ENCODE data around the gene RNF181.
A peak's percentile ranks its signal among the peaks of the same experiment; 100 is the strongest.
"Not testable (repeated sequence)": the region's sequence is repeated elsewhere in the genome, so short reads cannot be mapped to it uniquely, and the experiment has no call there.

Gene RNF181

GRCh38 chr2:85595301-85596025 lies at the start of gene RNF181:
Gene RNF181 (plus strand): TSS chr2:85595745. CDS start chr2:85595764, 19 bp downstream.
- DNase-seq (ENCODE audit: low read depth): peak; percentile 85

GRCh38 chr2:85545780-85546240 lies 49.7 kb upstream of the RNF181 start:
- no peak for DNase-seq (ENCODE audit: low read depth)

- DNase-seq (ENCODE audit: low read depth): no peak
These were observed 48.3 kb upstream of the RNF181 start for GRCh38 chr2:85547089-85547858.

- no peak for DNase-seq (ENCODE audit: low read depth)
These were observed 47.5 kb upstream of the RNF181 start for GRCh38 chr2:85547859-85548607.

GRCh38 chr2:85548608-85548900 lies 47.0 kb upstream of the RNF181 start:
- DNase-seq (ENCODE audit: low read depth): no peak

GRCh38 chr2:85549095-85549494 lies 46.5 kb upstream of the RNF181 start:
- DNase-seq (ENCODE audit: low read depth): no peak

GRCh38 chr2:85549826-85550225 lies 45.7 kb upstream of the RNF181 start:
- no peak for DNase-seq (ENCODE audit: low read depth)

DNA sequence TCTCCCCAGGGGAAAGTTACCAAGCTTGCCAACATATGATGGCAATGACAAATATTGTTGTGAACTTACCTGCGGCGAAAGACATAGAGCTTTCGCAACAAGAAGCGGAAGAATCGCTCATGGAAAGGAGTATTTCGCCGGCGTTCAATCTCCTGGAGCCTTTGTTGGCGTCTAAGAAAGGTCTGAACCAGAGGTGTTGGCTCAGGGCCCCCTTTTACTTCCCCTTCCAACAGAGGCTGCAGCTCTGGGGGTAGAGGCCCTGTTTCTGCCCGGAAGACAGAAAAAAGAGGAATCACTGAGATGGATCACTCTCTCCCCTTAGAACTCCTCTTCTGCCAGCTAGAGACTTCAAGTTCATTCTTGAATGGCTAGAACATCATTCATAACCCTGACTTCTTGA lies 45.1 kb upstream of the RNF181 start:
- no peak for DNase-seq (ENCODE audit: low read depth)

DNA sequence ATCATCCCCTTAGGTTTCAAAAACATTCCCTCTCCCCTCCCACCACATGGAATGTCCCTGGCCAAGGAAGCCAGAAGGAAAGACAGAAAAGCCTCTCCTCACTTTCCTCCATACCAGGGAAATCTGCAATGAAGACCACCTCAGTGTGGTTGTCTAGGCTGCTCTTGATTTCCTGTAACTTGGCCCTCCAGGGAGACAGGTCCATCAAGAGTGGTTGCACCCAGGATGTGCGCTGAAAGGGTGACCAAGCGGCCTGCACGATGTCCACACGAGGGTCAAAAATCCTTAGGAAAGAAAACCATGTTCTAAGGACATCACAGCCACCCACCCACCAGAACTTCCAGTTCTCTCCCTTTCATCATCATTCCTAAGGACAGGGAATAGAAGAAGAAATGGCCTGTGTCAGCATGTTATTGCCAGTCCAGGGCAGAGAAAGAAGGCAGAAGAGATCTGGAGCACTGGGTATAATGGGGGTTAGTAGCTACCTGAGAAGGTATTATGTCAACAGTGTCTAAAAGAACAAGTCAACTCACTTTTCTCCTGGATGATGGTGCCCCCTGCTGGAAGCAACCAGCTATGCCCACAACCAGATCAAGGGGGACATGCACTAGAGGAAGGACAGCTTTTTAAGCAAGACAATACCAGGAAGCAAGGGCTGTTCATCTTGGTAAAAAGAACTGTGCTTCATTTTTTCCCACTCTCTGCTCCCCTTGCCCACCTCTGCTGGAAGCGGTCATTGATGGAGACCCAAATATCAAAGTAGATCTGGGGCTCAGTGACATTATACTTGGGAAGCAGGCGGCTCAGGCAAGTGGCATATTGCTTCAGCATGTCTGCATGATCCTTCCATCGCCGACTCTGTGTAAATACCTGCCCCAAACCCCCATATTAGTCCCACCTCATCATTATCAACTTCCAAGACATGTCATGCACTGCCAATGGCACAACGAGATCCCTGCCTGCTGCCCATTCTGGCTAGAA lies 43.6 kb upstream of the RNF181 start:
- peak; percentile 89 for DNase-seq (ENCODE audit: low read depth)

DNA sequence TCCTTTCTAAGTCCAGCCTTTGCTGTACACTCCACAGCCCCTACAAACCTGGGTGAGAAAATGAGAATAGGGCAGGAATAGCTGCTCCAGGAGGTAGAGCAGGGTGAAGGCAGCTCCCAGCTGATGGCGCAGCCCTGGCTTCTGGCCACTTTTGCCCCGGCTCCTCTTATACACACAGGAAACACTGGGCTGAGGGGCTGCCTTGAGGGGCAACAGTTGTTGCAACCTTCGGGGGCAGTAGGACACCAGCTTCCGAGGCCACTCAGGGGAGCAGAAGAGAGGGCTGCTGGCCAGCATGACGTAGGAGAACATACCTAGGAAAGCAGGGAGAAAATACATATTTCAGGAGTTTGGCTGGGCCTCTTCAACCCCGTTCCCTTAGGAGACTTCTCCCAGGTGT lies 42.4 kb upstream of the RNF181 start:
- no peak for DNase-seq (ENCODE audit: low read depth)

GRCh38 chr2:85554980-85555612 lies 40.4 kb upstream of the RNF181 start:
- DNase-seq (ENCODE audit: low read depth): no peak

- DNase-seq (ENCODE audit: low read depth): no peak
These were observed 38.4 kb upstream of the RNF181 start for GRCh38 chr2:85557130-85557529.

GRCh38 chr2:85558160-85558559 lies 37.4 kb upstream of the RNF181 start:
- no peak for DNase-seq (ENCODE audit: low read depth)

GRCh38 chr2:85560403-85560726 lies 35.2 kb upstream of the RNF181 start:
- not testable (repeated sequence) for DNase-seq (ENCODE audit: low read depth)

- DNase-seq (ENCODE audit: low read depth): no peak
These were observed 34.7 kb upstream of the RNF181 start for GRCh38 chr2:85560812-85561279.

GRCh38 chr2:85561280-85562212 lies 34.0 kb upstream of the RNF181 start, which contains the start of gene GGCX:
Gene GGCX (minus strand): TSS chr2:85561493. CDS start chr2:85561428, 65 bp downstream.
- peak; percentile 91 for DNase-seq (ENCODE audit: low read depth)

DNA sequence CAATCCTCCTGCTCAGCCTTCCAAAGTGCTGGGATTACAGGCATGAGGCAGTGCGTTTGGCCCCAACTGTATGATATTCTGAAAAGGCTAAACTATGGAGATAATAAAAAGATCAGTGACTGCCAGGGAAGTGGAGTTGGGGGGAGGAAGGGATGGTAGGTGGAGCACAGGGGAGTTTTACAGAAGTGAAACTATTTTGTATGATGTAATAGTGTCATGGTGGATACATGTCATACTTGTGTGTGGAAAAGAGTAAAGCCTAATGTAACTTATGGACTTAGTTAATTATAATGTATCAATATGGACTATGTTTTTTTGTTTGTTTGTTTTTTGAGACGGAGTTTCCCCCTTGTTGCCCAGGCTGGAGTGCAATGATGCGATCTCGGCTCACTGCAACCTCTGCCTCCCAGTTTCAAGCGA lies 31.4 kb upstream of the RNF181 start:
- no peak for DNase-seq (ENCODE audit: low read depth)

- DNase-seq (ENCODE audit: low read depth): no peak
These were observed 29.3 kb upstream of the RNF181 start for GRCh38 chr2:85566265-85566664.

- DNase-seq (ENCODE audit: low read depth): no peak
These were observed 19.8 kb upstream of the RNF181 start for GRCh38 chr2:85575739-85576138.

GRCh38 chr2:85577063-85577385 lies 18.5 kb upstream of the RNF181 start:
- DNase-seq (ENCODE audit: low read depth): no peak
